DMS 273 (cell line): ENCODE data around the gene EARS2.
"Not testable (repeated sequence)": the region's sequence is repeated elsewhere in the genome, so short reads cannot be mapped to it uniquely, and the experiment has no call there.

Source experiments
- DNase-seq: peaks from one replicate; lab custom pipeline; 2025; ENCODE audit not compliant: unreplicated experiment; lab: John Stamatoyannopoulos, UW

The EARS2 gene

GRCh38 chr16:23528644-23529310 lies 28.4 kb downstream of the EARS2 start:
- no peak for DNase-seq

- DNase-seq = no peak
Observed at GRCh38 chr16:23527961-23528643, 29.0 kb downstream of the EARS2 start.

GRCh38 chr16:23524886-23525285 lies 32.3 kb downstream of the EARS2 start:
- DNase-seq = no peak

- DNase-seq = no peak
Observed at GRCh38 chr16:23523876-23524385, 33.2 kb downstream of the EARS2 start.

GRCh38 chr16:23523321-23523720 lies 33.8 kb downstream of the EARS2 start:
- DNase-seq = no peak

- no peak for DNase-seq
Observed at GRCh38 chr16:23521965-23522364, 35.2 kb downstream of the EARS2 start.

GRCh38 chr16:23521037-23521743 lies 36.0 kb downstream of the EARS2 start:
- DNase-seq = no peak

- DNase-seq = no peak
Observed at GRCh38 chr16:23520500-23520899, 36.6 kb downstream of the EARS2 start.

- peak; percentile 32 for DNase-seq
Observed at GRCh38 chr16:23519282-23519681, 37.9 kb downstream of the EARS2 start.

GRCh38 chr16:23518435-23518891 lies 38.7 kb downstream of the EARS2 start:
- DNase-seq = peak; percentile 73

GRCh38 chr16:23516366-23517137 lies 40.6 kb downstream of the EARS2 start:
- DNase-seq = no peak

GRCh38 chr16:23515881-23516280 lies 41.3 kb downstream of the EARS2 start:
- no peak for DNase-seq

- no peak for DNase-seq
Observed at GRCh38 chr16:23514381-23515152, 42.6 kb downstream of the EARS2 start.

- no peak for DNase-seq
Observed at GRCh38 chr16:23512168-23512695, 44.9 kb downstream of the EARS2 start.

- DNase-seq = no peak
Observed at GRCh38 chr16:23511731-23512130, 45.4 kb downstream of the EARS2 start.

GRCh38 chr16:23510915-23511270 lies 46.3 kb downstream of the EARS2 start:
- DNase-seq = not testable (repeated sequence)

- peak; percentile 90 for DNase-seq
Observed at GRCh38 chr16:23510164-23510914, 46.8 kb downstream of the EARS2 start, which contains the start of gene GGA2. Gene GGA2 (minus strand): TSS chr16:23510494. CDS start chr16:23510411, 83 bp downstream.

GRCh38 chr16:23509782-23510163 lies 47.4 kb downstream of the EARS2 start:
- peak; percentile 52 for DNase-seq

GRCh38 chr16:23509441-23509754 lies 47.8 kb downstream of the EARS2 start:
- DNase-seq = no peak
